GM12864 (cell line): ENCODE measurements around the gene CDC25B.
"Not testable (repeated sequence)": the region's sequence is repeated elsewhere in the genome, so short reads cannot be mapped to it uniquely, and the experiment has no call there.

ENCODE experiments used
- DNase-seq: peaks from one replicate; pipeline ENCODE4 v3.0.0-alpha.2; 2011; ENCODE audit warnings: low read depth
- H3K4me3 ChIP-seq: 2 replicates; pipeline ENCODE4 v1.5.1; 2011; ENCODE audit warnings: mild to moderate bottlenecking, low read depth, low read length, control low read depth
- CTCF ChIP-seq: IDR thresholded peaks from 2 replicates; pipeline ENCODE4 v1.5.1; 2011; ENCODE audit warnings: low read depth, mild to moderate bottlenecking, moderate library complexity, low read length, control low read depth, inconsistent platforms; ENCODE audit errors: missing control alignments

Gene CDC25B

GRCh38 chr20:3826420-3826819 lies 30.3 kb downstream of the CDC25B start:
- no peak for TF ChIP-seq CTCF
- H3K4me3 ChIP-seq: no peak overlapping the region
- no peak for DNase-seq

- no peak for TF ChIP-seq CTCF
- H3K4me3 ChIP-seq: no peak overlapping the region
- DNase-seq: no peak
These were observed 32.7 kb downstream of the CDC25B start for GRCh38 chr20:3828798-3829197.

- DNase-seq, H3K4me3 ChIP-seq: not testable (repeated sequence)
These were observed 33.8 kb downstream of the CDC25B start for GRCh38 chr20:3829891-3830290.

- no peak for TF ChIP-seq CTCF
- DNase-seq: no peak
- H3K4me3 ChIP-seq: no peak overlapping the region
These were observed 40.0 kb downstream of the CDC25B start for GRCh38 chr20:3836132-3836531.

GRCh38 chr20:3839328-3839727 lies 43.2 kb downstream of the CDC25B start:
- TF ChIP-seq CTCF: no peak
- no peak for DNase-seq
- no peak overlapping the region for H3K4me3 ChIP-seq

GRCh38 chr20:3840201-3840600 lies 44.1 kb downstream of the CDC25B start:
- not testable (repeated sequence) for DNase-seq, H3K4me3 ChIP-seq

- H3K4me3 ChIP-seq: no peak overlapping the region
- DNase-seq: no peak
- TF ChIP-seq CTCF: no peak
These were observed 46.3 kb downstream of the CDC25B start for GRCh38 chr20:3842348-3842930.

- H3K4me3 ChIP-seq: no peak overlapping the region
- DNase-seq: no peak
- no peak for TF ChIP-seq CTCF
These were observed 47.4 kb downstream of the CDC25B start for GRCh38 chr20:3843490-3843889.

GRCh38 chr20:3843990-3844619 lies 48.0 kb downstream of the CDC25B start:
- not testable (repeated sequence) for H3K4me3 ChIP-seq, DNase-seq
